Measurements from ENCODE around the gene EEF2.
A peak's percentile ranks its signal among the peaks of the same experiment; 100 is the strongest.

The EEF2 gene

GRCh38 chr19:3984908-3985642 is at the start of gene EEF2:
Gene EEF2 (minus strand): TSS chr19:3985463. CDS start chr19:3985380, 83 bp downstream.
- Mint-ChIP-seq H3K36me3 (ENCODE audit: low read depth) (peaks cover 33% of the 10 kb centered on the region), H3K27me3 (ENCODE audit: low read depth, poor library complexity) (peaks cover 25% of the 10 kb centered on the region), H3K27ac (peak within 1 kb of the TSS; percentile 100), H3K9me3 (no peaks in the 10 kb centered on the region), H3K4me1 (peaks cover 45% of the 10 kb centered on the region), H3K4me3 (peak within 1 kb of the TSS; percentile 99)
- TF ChIP-seq CTCF (IDR thresholded peaks at IDR 0.05): no peak
- DNase-seq: peak; percentile 94

GRCh38 chr19:4034048-4035017 is 49.1 kb upstream of the EEF2 start:
- H3K27me3 Mint-ChIP-seq (ENCODE audit: low read depth, poor library complexity): no peaks in the 10 kb centered on the region
- H3K4me3 Mint-ChIP-seq: no peak overlapping the region
- no peaks in the 10 kb centered on the region for H3K9me3 Mint-ChIP-seq
- H3K4me1 Mint-ChIP-seq: no peaks in the 10 kb centered on the region
- DNase-seq: no peak
- H3K36me3 Mint-ChIP-seq (ENCODE audit: low read depth): peaks cover 12% of the 10 kb centered on the region
- H3K27ac Mint-ChIP-seq: peak overlapping the region; percentile 78
- no peak for TF ChIP-seq CTCF (IDR thresholded peaks at IDR 0.05)

- Mint-ChIP-seq H3K36me3 (ENCODE audit: low read depth) (peaks cover 15% of the 10 kb centered on the region), H3K4me3 (no peak overlapping the region), H3K9me3 (no peaks in the 10 kb centered on the region), H3K4me1 (no peaks in the 10 kb centered on the region), H3K27ac (no peak overlapping the region), H3K27me3 (ENCODE audit: low read depth, poor library complexity) (no peaks in the 10 kb centered on the region)
- DNase-seq: no peak
- no peak for TF ChIP-seq CTCF (IDR thresholded peaks at IDR 0.05)
These were observed 48.0 kb upstream of the EEF2 start for GRCh38 chr19:4033028-4033956.

- no peaks in the 10 kb centered on the region for H3K27me3 Mint-ChIP-seq (ENCODE audit: low read depth, poor library complexity)
- H3K36me3 Mint-ChIP-seq (ENCODE audit: low read depth): peaks cover 13% of the 10 kb centered on the region
- no peaks in the 10 kb centered on the region for H3K9me3 Mint-ChIP-seq
- no peaks in the 10 kb centered on the region for H3K4me1 Mint-ChIP-seq
- H3K27ac Mint-ChIP-seq: no peak overlapping the region
- H3K4me3 Mint-ChIP-seq: no peak overlapping the region
- no peak for TF ChIP-seq CTCF (IDR thresholded peaks at IDR 0.05)
- no peak for DNase-seq
These were observed 47.2 kb upstream of the EEF2 start for GRCh38 chr19:4032436-4032835.

- no peak for DNase-seq
These were observed 46.2 kb upstream of the EEF2 start for GRCh38 chr19:4031420-4031819.

More at GRCh38 chr19:4031420-4031819, 46.2 kb upstream of the EEF2 start:
- Mint-ChIP-seq H3K9me3 (no peaks in the 10 kb centered on the region), H3K27ac (no peak overlapping the region), H3K4me3 (no peak overlapping the region), H3K27me3 (ENCODE audit: low read depth, poor library complexity) (no peaks in the 10 kb centered on the region), H3K36me3 (ENCODE audit: low read depth) (peaks cover 21% of the 10 kb centered on the region), H3K4me1 (no peaks in the 10 kb centered on the region)
- no peak for TF ChIP-seq CTCF (IDR thresholded peaks at IDR 0.05)
